Caco-2 (cell line): ENCODE results near the gene JAK1. TPM values are rescaled to one million over a fixed set of nuclear protein-coding genes. Genes with fewer than 3 reads are reported as not detected.

ENCODE experiments used
- BruUV-seq: library from RNA; stranded (reverse); fragments of 400-500 nt; replicated peaks from 2 replicates; lab custom pipeline; 2021; lab: Mats Ljungman, UMichigan
- CTCF ChIA-PET: fragments of 300-600 bp; sonication (Branson Sonifier 250); formaldehyde crosslinking; loops from one replicate; lab custom pipeline; 2022; ENCODE audit warnings: antibody characterized with exemption; lab: Charles Lee
- POLR2A ChIA-PET: fragments of 300-600 bp; sonication (Branson Sonifier 250); formaldehyde crosslinking; loops from one replicate; lab custom pipeline; 2022; ENCODE audit warnings: antibody characterized with exemption; lab: Charles Lee
- DNase-seq, 2 experiments: peaks; one replicate each; pipeline versions ENCODE4 v3.0.0 to v3.0.0-alpha.2; 2020 to 2022
- H3K27me3 ChIP-seq: replicated peaks from 2 replicates; pipeline ENCODE4 v1.6.0; 2011; ENCODE audit warnings: low read length; ENCODE audit not compliant: control insufficient read depth, insufficient read depth
- H3K36me3 ChIP-seq: 2 replicates; pipeline ENCODE4 v1.5.1; 2011; ENCODE audit warnings: low read length; ENCODE audit not compliant: control insufficient read depth, insufficient read depth
- H3K4me1 ChIP-seq: fragments of 250-450 bp; sonication (Bioruptor Pico); 2 replicates; pipeline ENCODE4 v1.5.1; 2020; ENCODE audit warnings: mild to moderate bottlenecking
- H3K4me3 ChIP-seq: 2 replicates; pipeline ENCODE4 v1.5.1; 2011; ENCODE audit warnings: low read depth, mild to moderate bottlenecking, control low read depth, low read length
- H3K9me3 ChIP-seq: fragments of 250-450 bp; sonication (Bioruptor Pico); 2 replicates; pipeline ENCODE4 v1.5.1; 2020; ENCODE audit warnings: mild to moderate bottlenecking, moderate library complexity
- H3K27ac Mint-ChIP-seq: one replicate; pipeline ENCODE4 v1.8.0; 2022; ENCODE audit warnings: mixed read lengths; ENCODE audit not compliant: unreplicated experiment
- H3K27me3 Mint-ChIP-seq: one replicate; pipeline ENCODE4 v1.8.0; 2022; ENCODE audit warnings: mixed read lengths; ENCODE audit not compliant: insufficient read depth, unreplicated experiment
- H3K36me3 Mint-ChIP-seq: one replicate; pipeline ENCODE4 v1.8.0; 2022; ENCODE audit warnings: mild to moderate bottlenecking, mixed read lengths; ENCODE audit not compliant: insufficient read depth, unreplicated experiment
- H3K4me1 Mint-ChIP-seq: one replicate; pipeline ENCODE4 v1.8.0; 2022; ENCODE audit warnings: low read depth, mixed read lengths; ENCODE audit not compliant: unreplicated experiment
- H3K4me3 Mint-ChIP-seq: one replicate; pipeline ENCODE4 v1.8.0; 2022; ENCODE audit warnings: mild to moderate bottlenecking, moderate library complexity, mixed read lengths; ENCODE audit not compliant: unreplicated experiment
- H3K9me3 Mint-ChIP-seq: one replicate; pipeline ENCODE4 v1.8.0; 2022; ENCODE audit warnings: mixed read lengths; ENCODE audit not compliant: unreplicated experiment
- intact Hi-C: fragments of 100-400 bp; cut with micrococcal nuclease; formaldehyde crosslinking; loops from one replicate; pipeline ENCODE4 v1.10.0; 2022; ENCODE audit not compliant: unreplicated experiment
- total RNA-seq: library from RNA; stranded (reverse); gene quantifications from 2 replicates; pipeline ENCODE4 v1.2.3, GENCODE V29; 2022
- TF ChIP-seq, protein P1 (sequence below), 2 experiments: fragments of 200-600 bp in 1 of 2; IDR thresholded peaks; 1 replicate in 1 of 2; 2 replicates in 1 of 2; pipeline versions ENCODE4 v1.5.1 to v1.8.0; 2011 to 2022; ENCODE audit warnings: antibody characterized with exemption in 1 of 2, control low read depth in 1 of 2, inconsistent platforms in 1 of 2, low read depth in 1 of 2, low read length in 1 of 2, mild to moderate bottlenecking in 1 of 2, moderate library complexity in 1 of 2; ENCODE audit not compliant: insufficient read depth in 1 of 2, severe bottlenecking in 1 of 2, unreplicated experiment in 1 of 2

Gene JAK1
- total RNA-seq, 1 experiment from 2014 or later = 35.5 TPM

DNA sequence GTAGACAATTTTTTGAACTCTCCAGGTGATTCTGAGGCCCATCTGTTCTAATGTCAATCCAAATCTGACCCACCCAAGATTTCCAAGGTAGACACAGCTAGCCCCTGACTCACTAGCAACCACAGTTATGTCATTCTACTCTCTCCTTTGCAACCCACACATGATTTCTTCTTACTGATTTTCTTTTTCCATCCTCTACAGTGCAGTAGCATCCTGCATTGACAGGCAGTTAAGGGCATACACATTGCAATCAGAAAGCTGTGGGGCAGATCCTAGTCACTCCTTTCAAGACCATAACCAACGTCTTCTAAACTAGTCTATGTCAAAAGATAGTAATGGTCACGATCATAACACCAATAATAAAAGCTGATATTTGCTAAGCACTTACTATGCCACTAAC is 54.2 kb downstream of the JAK1 start:
- H3K27me3 Mint-ChIP-seq = no peaks in the 10 kb centered on the region
- H3K4me1 ChIP-seq = peaks cover 33% of the 10 kb centered on the region
- BruUV-seq = no TSS peak
- H3K4me3 ChIP-seq = no peak overlapping the region
- no peaks in the 10 kb centered on the region for H3K27me3 ChIP-seq
- no peaks in the 10 kb centered on the region for H3K9me3 ChIP-seq
- ChIA-PET POLR2A (no interaction called here), CTCF (no interaction called here)
- H3K4me3 Mint-ChIP-seq = no peak overlapping the region
- H3K36me3 Mint-ChIP-seq = no peaks in the 10 kb centered on the region
- intact Hi-C loops = no loop called here
- no peak for DNase-seq
- TF ChIP-seq, protein P1, sequence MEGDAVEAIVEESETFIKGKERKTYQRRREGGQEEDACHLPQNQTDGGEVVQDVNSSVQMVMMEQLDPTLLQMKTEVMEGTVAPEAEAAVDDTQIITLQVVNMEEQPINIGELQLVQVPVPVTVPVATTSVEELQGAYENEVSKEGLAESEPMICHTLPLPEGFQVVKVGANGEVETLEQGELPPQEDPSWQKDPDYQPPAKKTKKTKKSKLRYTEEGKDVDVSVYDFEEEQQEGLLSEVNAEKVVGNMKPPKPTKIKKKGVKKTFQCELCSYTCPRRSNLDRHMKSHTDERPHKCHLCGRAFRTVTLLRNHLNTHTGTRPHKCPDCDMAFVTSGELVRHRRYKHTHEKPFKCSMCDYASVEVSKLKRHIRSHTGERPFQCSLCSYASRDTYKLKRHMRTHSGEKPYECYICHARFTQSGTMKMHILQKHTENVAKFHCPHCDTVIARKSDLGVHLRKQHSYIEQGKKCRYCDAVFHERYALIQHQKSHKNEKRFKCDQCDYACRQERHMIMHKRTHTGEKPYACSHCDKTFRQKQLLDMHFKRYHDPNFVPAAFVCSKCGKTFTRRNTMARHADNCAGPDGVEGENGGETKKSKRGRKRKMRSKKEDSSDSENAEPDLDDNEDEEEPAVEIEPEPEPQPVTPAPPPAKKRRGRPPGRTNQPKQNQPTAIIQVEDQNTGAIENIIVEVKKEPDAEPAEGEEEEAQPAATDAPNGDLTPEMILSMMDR (IDR thresholded peaks at IDR 0.05; ENCODE audit: insufficient read depth in 1 of 2, low read depth in 1 of 2, low read length in 1 of 2, severe bottlenecking in 1 of 2, unreplicated experiment in 1 of 2) = no peak
- H3K27ac Mint-ChIP-seq = no peak overlapping the region
- no peaks in the 10 kb centered on the region for H3K36me3 ChIP-seq
- H3K9me3 Mint-ChIP-seq = no peaks in the 10 kb centered on the region
- peaks cover 21% of the 10 kb centered on the region for H3K4me1 Mint-ChIP-seq

DNA sequence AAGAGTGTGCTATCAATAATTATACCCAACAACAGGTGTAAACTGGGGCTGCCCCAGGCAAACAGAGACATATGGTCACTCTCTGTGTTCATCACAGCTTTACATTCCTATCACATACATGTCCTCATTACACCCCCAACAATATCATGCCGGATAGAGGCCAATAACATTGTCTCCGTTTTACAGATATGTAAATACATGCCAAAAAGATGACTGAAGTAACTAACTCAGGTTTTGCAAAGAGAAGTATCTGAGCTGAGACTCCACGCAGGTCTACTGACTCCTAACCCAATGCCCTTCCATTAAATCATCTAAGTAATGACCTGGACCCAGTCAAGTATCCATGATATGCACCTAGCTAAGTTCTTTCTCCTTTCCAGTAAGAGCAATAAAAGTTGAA is 55.0 kb downstream of the JAK1 start:
- no TSS peak for BruUV-seq
- no peak overlapping the region for H3K4me3 ChIP-seq
- Mint-ChIP-seq H3K4me1 (peaks cover 24% of the 10 kb centered on the region), H3K36me3 (peaks cover 3% of the 10 kb centered on the region), H3K9me3 (no peaks in the 10 kb centered on the region), H3K4me3 (no peak overlapping the region), H3K27ac (no peak overlapping the region), H3K27me3 (no peaks in the 10 kb centered on the region)
- DNase-seq = no peak
- peaks cover 33% of the 10 kb centered on the region for H3K4me1 ChIP-seq
- ChIA-PET CTCF (no interaction called here), POLR2A (no interaction called here)
- intact Hi-C loops = no loop called here
- no peaks in the 10 kb centered on the region for H3K36me3 ChIP-seq
- TF ChIP-seq, protein P1 (IDR thresholded peaks at IDR 0.05; ENCODE audit: insufficient read depth in 1 of 2, low read depth in 1 of 2, low read length in 1 of 2, severe bottlenecking in 1 of 2, unreplicated experiment in 1 of 2) = no peak
- no peaks in the 10 kb centered on the region for H3K27me3 ChIP-seq
- no peaks in the 10 kb centered on the region for H3K9me3 ChIP-seq

DNA sequence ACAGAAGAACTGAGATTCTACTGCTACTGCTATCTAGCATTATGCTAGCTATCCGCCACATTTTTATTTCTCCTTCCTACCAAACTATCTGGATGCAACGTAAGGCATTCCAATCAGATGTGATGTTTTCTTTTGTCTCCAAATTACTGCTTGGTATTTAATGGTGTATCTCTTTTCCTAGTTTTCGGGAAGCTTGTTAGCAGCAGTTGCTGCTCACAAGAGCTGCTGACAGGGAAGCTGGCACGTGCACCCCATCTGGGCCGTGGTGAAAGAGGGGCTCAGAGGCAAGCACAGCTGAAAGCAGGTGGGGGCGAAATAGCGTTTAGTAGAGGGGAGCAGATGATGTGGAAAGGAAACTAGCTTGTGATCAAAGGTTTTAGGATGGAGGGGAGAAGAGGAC is 57.3 kb downstream of the JAK1 start:
- intact Hi-C loops = no loop called here
- Mint-ChIP-seq H3K9me3 (no peaks in the 10 kb centered on the region), H3K36me3 (peaks cover 6% of the 10 kb centered on the region), H3K4me3 (no peak overlapping the region), H3K27ac (no peak overlapping the region), H3K4me1 (peaks cover 29% of the 10 kb centered on the region), H3K27me3 (no peaks in the 10 kb centered on the region)
- no peaks in the 10 kb centered on the region for H3K9me3 ChIP-seq
- H3K4me3 ChIP-seq = no peak overlapping the region
- H3K36me3 ChIP-seq = no peaks in the 10 kb centered on the region
- TF ChIP-seq, protein P1 (IDR thresholded peaks at IDR 0.05; ENCODE audit: insufficient read depth in 1 of 2, low read depth in 1 of 2, low read length in 1 of 2, severe bottlenecking in 1 of 2, unreplicated experiment in 1 of 2) = no peak
- peaks cover 19% of the 10 kb centered on the region; the same call in 1 of the 2 replicates for H3K4me1 ChIP-seq
- H3K27me3 ChIP-seq = no peaks in the 10 kb centered on the region
- no peak for DNase-seq
- CTCF ChIA-PET = no interaction called here
- BruUV-seq = no TSS peak
- POLR2A ChIA-PET = no interaction called here
